Stimulated activated naive CD8-positive, alpha-beta T cell treated with anti-CD3 and anti-CD28 coated beads, Interleukin-15, Interleukin-2, amounts not matched to agents 100 ng/mL and 50 ng/mL, for 24 hours (primary cell): Measurements from ENCODE around the gene MYO15A.

Experiments used
- H3K27ac Mint-ChIP-seq: one replicate; pipeline ENCODE4 v1.8.0; 2021; ENCODE audit warnings: mild to moderate bottlenecking, mixed read lengths
- H3K27me3 Mint-ChIP-seq: one replicate; pipeline ENCODE4 v1.8.0; 2021; ENCODE audit warnings: mixed read lengths
- H3K36me3 Mint-ChIP-seq: one replicate; pipeline ENCODE4 v1.8.0; 2021; ENCODE audit warnings: low read depth, mixed read lengths
- H3K4me1 Mint-ChIP-seq: one replicate; pipeline ENCODE4 v1.8.0; 2021; ENCODE audit warnings: low read depth, mixed read lengths
- H3K4me3 Mint-ChIP-seq: one replicate; pipeline ENCODE4 v1.8.0; 2021; ENCODE audit warnings: mild to moderate bottlenecking, mixed read lengths
- H3K9me3 Mint-ChIP-seq: one replicate; pipeline ENCODE4 v1.8.0; 2021; ENCODE audit warnings: mixed read lengths

MYO15A gene

DNA sequence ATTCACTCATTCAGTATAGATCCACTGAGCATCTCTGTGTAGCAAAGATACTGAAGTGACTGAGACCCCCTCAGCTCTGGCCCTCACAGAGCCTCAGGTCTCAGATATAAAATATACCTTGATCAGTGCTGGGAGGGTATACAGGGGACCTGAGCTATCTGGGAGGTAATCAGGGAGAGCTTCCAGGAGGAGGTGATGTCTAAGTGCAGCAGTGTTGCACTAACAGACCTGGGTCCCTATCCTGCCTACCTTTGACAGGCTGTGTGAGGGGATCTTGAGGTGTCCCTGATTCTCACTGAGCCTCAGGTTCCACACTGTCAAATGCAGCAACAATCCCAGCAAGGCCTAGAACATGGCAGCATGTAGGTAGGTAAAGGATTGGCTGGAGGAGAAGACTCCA, 68.6 kb downstream of the MYO15A start:
- no peak overlapping the region for H3K27ac Mint-ChIP-seq
- no peaks in the 10 kb centered on the region for H3K36me3 Mint-ChIP-seq
- no peaks in the 10 kb centered on the region for H3K9me3 Mint-ChIP-seq
- H3K4me3 Mint-ChIP-seq: no peak overlapping the region
- H3K27me3 Mint-ChIP-seq: no peaks in the 10 kb centered on the region
- peaks cover 22% of the 10 kb centered on the region for H3K4me1 Mint-ChIP-seq

DNA sequence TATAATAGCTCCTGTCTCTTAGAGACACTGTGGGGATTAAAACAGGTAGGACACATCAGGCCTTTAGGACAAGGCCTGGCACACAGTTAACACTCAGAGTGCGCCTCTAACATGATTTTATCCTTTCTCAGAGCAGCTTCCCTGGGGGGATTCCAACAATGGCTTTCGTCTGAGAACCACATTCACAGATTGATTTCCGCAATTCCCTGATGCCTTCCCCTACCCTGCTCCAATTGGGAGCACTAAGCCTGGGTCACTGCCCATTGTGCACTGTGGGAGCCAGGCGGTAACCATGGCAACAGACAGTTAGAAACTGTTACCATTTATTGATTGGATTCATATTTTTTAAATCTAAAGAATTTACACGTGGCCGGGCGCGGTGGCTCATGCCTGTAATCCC, 69.2 kb downstream of the MYO15A start:
- H3K27me3 Mint-ChIP-seq: no peaks in the 10 kb centered on the region
- no peaks in the 10 kb centered on the region for H3K9me3 Mint-ChIP-seq
- H3K4me1 Mint-ChIP-seq: peaks cover 28% of the 10 kb centered on the region
- H3K27ac Mint-ChIP-seq: no peak overlapping the region
- H3K36me3 Mint-ChIP-seq: no peaks in the 10 kb centered on the region
- H3K4me3 Mint-ChIP-seq: no peak overlapping the region

DNA sequence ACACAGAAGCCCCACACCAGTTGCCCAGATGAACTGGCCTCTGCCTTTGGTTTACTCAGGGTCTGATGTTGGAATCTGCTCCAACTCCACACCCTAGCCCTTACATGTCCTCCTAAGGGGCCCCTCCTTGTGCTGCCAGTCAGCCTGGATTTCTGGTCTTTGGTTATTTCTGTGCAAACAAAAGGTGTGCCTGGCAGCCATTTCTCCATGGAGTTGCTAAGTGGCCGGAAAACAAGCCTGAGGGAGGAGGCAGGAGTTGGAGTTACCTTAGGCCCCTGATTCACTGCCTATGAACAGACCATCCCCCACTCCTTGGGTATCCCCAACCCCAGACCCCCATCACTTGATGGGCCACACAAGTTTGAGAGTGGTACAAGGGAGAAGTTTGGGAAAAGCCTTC, 70.6 kb downstream of the MYO15A start:
- Mint-ChIP-seq H3K9me3 (no peaks in the 10 kb centered on the region), H3K27ac (no peak overlapping the region), H3K36me3 (no peaks in the 10 kb centered on the region), H3K4me1 (peaks cover 31% of the 10 kb centered on the region), H3K4me3 (no peak overlapping the region), H3K27me3 (no peaks in the 10 kb centered on the region)

DNA sequence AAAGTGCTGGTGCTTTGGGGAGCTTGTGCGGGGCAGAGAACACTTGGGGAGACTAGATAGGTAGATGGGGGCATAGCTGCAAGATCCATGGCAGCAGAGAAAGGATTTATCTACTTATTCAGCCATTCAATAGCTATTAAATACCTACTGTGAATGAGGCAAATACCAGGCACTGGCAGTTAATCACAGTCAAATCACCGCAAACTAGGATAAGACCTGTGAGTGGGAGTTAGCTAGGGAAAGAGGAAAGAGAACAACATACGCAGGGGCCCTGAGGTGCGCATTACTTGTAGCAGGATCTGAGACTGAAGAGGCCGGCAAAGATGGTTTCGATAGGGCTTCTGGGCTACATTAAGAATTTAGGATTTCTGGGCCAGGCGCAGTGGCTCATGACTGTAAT, 71.2 kb downstream of the MYO15A start:
- H3K4me3 Mint-ChIP-seq: no peak overlapping the region
- H3K9me3 Mint-ChIP-seq: no peaks in the 10 kb centered on the region
- no peaks in the 10 kb centered on the region for H3K27me3 Mint-ChIP-seq
- H3K27ac Mint-ChIP-seq: peak overlapping the region; percentile 63
- H3K36me3 Mint-ChIP-seq: peaks cover 4% of the 10 kb centered on the region
- H3K4me1 Mint-ChIP-seq: peaks cover 32% of the 10 kb centered on the region

DNA sequence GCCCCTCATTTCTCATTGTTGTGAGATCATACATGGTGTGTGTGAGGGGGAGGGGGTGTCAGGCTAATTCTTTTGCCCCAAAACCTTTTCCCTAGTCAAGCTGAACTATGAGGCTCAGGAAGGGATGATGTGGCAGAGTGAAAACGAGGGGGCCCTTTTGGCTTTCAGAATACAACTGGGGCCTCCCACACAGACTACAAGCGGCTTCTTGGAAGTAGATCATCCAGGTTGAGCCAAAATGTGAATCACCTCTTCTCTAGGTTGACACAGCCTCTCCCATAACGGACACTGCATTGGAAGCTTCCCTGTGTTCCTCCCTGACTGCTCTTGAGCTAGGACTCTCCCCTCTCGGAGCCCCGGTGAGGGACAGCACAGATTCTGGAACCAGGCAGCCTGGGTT, 72.8 kb downstream of the MYO15A start:
- Mint-ChIP-seq H3K27me3 (no peaks in the 10 kb centered on the region), H3K4me1 (peaks cover 44% of the 10 kb centered on the region), H3K36me3 (peaks cover 17% of the 10 kb centered on the region), H3K27ac (peak overlapping the region; percentile 94), H3K9me3 (no peaks in the 10 kb centered on the region), H3K4me3 (peak overlapping the region; percentile 98)

DNA sequence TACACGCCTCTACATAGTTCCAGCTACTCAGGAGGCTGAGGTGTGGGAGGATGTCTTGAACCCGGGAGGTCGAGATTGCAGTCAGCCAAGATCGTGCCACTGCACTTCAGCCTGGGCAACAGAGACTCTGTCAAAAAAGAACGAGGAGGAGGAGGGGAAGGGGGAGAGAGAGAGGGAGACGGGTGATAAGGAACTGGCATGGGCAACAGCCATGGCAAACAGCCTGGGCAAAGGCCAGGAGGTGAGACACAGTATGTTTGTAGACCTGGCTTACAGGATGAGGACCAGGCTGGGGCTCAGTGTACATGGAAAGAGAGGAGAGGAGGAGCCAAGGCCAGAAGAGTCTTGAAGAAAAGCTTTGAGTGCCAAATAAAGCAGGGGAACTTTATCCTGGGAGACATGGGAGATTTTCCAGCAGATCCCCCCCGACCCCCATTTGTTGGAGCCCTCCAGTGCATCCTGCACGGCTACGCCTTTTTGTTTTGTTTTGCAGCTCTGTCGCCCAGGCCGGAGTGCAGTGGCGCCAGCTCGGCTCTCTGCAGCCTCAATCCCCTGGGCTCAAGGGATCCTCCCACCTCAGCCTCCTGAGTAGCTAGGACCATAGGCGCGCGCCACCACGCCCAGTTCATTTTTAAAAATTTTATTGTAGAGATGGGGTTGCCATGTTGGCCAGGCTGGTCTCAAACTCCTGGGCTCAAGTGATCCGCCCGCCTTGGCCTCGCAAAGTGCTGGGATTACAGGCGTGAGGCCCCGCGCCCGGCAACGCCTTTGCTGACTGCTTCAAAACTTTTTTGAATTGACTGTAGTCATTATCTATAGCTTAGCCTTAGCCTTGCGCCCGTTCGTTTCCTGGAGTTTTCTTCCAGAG, 73.8 kb downstream of the MYO15A start:
- Mint-ChIP-seq H3K36me3 (peaks cover 26% of the 10 kb centered on the region), H3K9me3 (no peaks in the 10 kb centered on the region), H3K27ac (peak overlapping the region; percentile 94), H3K4me1 (peaks cover 53% of the 10 kb centered on the region), H3K27me3 (no peaks in the 10 kb centered on the region), H3K4me3 (peak overlapping the region; percentile 98)

DNA sequence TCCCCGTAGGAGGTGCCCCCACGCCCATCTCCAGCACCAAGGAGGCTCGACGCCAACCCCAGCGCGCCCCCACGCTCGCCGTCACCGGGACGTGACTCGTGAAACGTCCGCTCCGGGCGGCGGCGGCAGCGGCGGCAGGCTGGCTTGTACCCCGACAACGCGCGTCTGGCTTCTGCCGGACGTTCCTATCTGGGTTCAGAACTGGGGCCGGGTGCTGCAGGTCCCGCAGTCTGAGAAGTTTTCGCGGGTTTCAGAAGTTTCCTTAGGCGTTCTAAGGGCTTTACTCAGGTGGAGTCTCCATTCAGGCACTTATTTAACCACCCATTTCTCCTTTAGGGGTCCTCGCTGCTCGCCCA, 74.4 kb downstream of the MYO15A start:
- peak overlapping the region; percentile 98 for H3K4me3 Mint-ChIP-seq
- no peaks in the 10 kb centered on the region for H3K9me3 Mint-ChIP-seq
- H3K4me1 Mint-ChIP-seq: peaks cover 60% of the 10 kb centered on the region
- peak overlapping the region; percentile 94 for H3K27ac Mint-ChIP-seq
- no peaks in the 10 kb centered on the region for H3K27me3 Mint-ChIP-seq
- peaks cover 33% of the 10 kb centered on the region for H3K36me3 Mint-ChIP-seq

DNA sequence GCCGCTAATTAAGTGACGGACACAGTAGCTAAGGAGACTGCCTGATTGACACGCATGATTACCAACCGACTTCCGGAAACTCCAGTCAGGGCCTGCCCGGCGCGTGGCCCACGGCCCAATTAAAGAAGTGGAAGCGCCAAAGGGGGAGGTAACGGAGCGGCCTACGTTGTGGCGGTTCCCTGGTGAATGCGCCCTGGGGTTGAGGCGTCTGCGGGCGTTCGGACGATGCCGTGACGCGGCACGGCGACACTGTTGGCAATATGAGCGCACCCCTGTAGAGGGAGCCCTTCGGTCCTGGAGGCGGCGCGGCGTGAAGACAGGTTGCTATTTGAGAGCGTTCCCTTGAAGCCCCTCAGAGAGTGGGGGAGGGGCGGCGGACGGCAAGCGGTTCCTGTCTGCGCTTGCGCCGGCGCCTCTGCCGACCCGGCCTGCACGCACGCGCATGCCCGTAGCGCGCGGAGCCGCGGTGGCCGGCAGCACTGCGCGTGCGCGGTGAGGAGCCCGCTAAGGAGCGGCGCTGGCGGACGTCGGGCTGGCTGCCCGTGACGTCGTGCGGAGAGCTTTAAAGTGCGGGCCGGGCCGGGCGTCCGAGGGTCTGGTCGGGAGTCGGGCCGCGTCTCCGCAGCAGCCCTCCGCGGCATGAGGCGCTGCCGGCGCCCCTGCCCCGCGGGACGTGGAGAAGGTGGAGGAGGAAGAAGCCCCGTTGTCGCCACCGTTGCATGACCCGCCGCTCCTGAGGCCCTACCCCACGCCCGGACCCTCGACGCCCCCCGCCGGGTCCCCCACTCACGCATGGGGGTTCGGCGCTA, 75.0 kb downstream of the MYO15A start, which contains the start of gene ALKBH5:
TSS of gene ALKBH5 (plus strand) at position 495 of the 809 bp plus-strand sequence. CDS start 416 bp downstream, outside the sequence.
- Mint-ChIP-seq H3K36me3 (peaks cover 38% of the 10 kb centered on the region), H3K4me3 (peak within 1 kb of the TSS; percentile 98), H3K27ac (peak within 1 kb of the TSS; percentile 94), H3K4me1 (peaks cover 65% of the 10 kb centered on the region), H3K9me3 (no peaks in the 10 kb centered on the region), H3K27me3 (no peaks in the 10 kb centered on the region)

DNA sequence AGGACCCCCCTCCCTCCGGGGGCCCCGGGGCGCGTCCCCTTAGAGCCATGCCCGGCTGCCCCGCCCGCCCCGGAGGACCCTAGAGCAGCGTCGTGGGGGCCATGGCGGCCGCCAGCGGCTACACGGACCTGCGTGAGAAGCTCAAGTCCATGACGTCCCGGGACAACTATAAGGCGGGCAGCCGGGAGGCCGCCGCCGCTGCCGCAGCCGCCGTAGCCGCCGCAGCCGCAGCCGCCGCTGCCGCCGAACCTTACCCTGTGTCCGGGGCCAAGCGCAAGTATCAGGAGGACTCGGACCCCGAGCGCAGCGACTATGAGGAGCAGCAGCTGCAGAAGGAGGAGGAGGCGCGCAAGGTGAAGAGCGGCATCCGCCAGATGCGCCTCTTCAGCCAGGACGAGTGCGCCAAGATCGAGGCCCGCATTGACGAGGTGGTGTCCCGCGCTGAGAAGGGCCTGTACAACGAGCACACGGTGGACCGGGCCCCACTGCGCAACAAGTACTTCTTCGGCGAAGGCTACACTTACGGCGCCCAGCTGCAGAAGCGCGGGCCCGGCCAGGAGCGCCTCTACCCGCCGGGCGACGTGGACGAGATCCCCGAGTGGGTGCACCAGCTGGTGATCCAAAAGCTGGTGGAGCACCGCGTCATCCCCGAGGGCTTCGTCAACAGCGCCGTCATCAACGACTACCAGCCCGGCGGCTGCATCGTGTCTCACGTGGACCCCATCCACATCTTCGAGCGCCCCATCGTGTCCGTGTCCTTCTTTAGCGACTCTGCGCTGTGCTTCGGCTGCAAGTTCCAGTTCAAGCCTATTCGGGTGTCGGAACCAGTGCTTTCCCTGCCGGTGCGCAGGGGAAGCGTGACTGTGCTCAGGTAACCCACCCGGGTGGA, 75.8 kb downstream of the MYO15A start:
- peaks cover 41% of the 10 kb centered on the region for H3K36me3 Mint-ChIP-seq
- peak overlapping the region; percentile 92 for H3K27ac Mint-ChIP-seq
- no peaks in the 10 kb centered on the region for H3K9me3 Mint-ChIP-seq
- no peaks in the 10 kb centered on the region for H3K27me3 Mint-ChIP-seq
- H3K4me1 Mint-ChIP-seq: peaks cover 70% of the 10 kb centered on the region
- H3K4me3 Mint-ChIP-seq: peak overlapping the region; percentile 98

DNA sequence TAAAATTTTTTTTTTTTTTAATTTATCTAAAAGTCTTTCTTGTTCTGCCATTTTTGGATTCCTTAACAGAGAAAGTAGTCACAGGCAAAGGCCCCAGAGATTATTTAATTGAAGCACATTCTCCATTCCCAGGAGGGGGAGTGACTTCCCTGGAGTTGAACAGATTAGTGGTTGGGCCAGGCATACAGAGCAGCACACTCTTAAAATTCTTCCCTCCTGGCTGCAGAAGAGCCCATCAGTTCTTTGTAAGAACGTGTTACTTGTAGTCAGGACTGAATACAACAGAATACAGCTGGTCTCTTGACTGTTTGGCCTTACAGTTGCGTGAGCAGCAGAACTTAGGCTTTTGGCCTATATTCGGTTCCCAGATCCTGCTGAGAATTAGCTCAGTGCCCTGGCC, 76.8 kb downstream of the MYO15A start:
- Mint-ChIP-seq H3K36me3 (peaks cover 49% of the 10 kb centered on the region), H3K27me3 (no peaks in the 10 kb centered on the region), H3K27ac (peak overlapping the region; percentile 92), H3K4me3 (peak overlapping the region; percentile 98), H3K4me1 (peaks cover 73% of the 10 kb centered on the region), H3K9me3 (no peaks in the 10 kb centered on the region)

DNA sequence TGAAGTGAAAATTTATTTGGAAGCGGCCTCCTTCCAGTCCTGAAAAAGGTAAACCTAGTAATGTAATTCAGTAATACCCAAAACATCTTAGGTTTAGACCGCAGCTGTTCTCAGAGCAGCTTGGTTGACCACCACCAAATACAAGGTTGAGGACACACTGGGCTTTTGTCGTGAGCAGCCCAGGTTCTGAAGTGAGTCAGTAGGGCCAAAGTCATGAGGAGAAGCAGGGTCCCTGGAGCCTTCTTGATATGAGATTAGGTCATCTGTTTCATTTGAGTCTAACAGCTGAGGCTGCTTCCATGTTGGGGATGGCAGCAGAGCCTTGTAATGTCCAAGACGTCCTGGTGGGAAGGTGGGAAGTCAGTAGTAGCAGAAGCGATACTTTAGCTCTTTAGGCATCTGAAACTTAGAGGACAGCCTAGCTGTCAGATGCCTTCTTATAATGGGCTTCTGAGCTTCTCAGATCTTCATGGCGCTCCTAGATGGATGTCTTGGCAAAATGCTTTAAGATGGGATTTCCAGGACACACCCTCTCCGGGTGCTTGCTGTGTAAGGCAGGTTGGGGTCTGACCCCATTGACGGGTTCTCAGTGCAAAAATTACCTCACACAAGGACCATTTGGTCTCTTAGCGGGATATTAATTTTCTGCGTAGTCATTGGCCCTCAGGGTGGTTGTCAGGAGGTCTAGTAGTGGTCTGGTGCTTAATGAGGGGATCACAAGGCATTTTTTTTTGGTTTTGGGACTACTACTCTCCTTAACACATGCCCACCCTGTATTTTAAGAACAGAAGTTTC, 77.5 kb downstream of the MYO15A start:
- peak overlapping the region; percentile 98 for H3K4me3 Mint-ChIP-seq
- H3K9me3 Mint-ChIP-seq: no peaks in the 10 kb centered on the region
- H3K4me1 Mint-ChIP-seq: peaks cover 73% of the 10 kb centered on the region
- H3K27ac Mint-ChIP-seq: peak overlapping the region; percentile 46
- peaks cover 54% of the 10 kb centered on the region for H3K36me3 Mint-ChIP-seq
- no peaks in the 10 kb centered on the region for H3K27me3 Mint-ChIP-seq

DNA sequence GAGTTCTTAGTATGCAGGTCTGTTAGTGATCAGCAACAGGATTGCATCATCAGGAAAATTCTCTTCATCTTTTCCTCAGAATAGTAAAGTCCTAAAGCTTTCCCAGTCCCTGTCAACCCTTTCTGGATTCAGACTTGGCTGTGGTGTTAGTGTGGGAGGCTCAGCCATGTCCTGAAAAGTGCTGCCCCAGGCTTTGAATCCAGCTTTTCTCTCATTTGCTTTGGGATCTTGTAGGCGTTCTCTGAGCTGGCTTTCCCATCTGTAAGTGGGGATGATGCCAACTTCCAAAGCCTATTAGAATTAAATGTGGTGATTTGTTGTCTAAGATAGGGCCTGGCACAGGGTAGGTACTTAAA, 78.0 kb downstream of the MYO15A start:
- peaks cover 73% of the 10 kb centered on the region for H3K4me1 Mint-ChIP-seq
- H3K27me3 Mint-ChIP-seq: no peaks in the 10 kb centered on the region
- H3K4me3 Mint-ChIP-seq: peak overlapping the region; percentile 98
- no peaks in the 10 kb centered on the region for H3K9me3 Mint-ChIP-seq
- peak overlapping the region; percentile 83 for H3K27ac Mint-ChIP-seq
- H3K36me3 Mint-ChIP-seq: peaks cover 59% of the 10 kb centered on the region

DNA sequence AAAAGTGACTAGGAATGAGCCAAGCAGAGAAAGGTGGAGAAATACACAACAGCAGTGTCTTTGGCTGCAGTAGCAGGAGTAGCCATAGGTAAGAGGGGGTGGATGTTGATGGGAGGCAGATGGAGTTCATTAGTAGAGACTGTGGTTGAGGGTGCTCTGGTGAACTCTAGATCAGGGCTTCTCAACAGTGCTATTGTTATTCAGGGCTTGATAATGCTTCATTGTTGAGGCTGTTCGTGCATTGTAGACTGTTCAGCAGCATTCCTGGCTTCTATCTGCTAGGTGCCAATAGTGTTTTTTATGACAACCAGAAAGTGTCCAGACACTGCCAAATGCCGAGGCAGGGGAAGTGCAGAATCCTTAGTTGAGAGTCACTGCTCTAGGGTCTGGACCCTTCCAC, 78.7 kb downstream of the MYO15A start:
- peak overlapping the region; percentile 83 for H3K27ac Mint-ChIP-seq
- H3K27me3 Mint-ChIP-seq: no peaks in the 10 kb centered on the region
- peak overlapping the region; percentile 98 for H3K4me3 Mint-ChIP-seq
- no peaks in the 10 kb centered on the region for H3K9me3 Mint-ChIP-seq
- H3K36me3 Mint-ChIP-seq: peaks cover 65% of the 10 kb centered on the region
- peaks cover 71% of the 10 kb centered on the region for H3K4me1 Mint-ChIP-seq
